GM03348 (cell line): ENCODE results near the gene GMNN.
"Not testable (repeated sequence)": the region's sequence is repeated elsewhere in the genome, so short reads cannot be mapped to it uniquely, and the experiment has no call there.

Experiments used
- DNase-seq: peaks from one replicate; pipeline ENCODE4 v3.0.0; 2012; ENCODE audit warnings: low spot score

GMNN gene

GRCh38 chr6:24761851-24762250, 12.9 kb upstream of the GMNN start:
- no peak for DNase-seq

- DNase-seq = no peak
Observed at GRCh38 chr6:24763578-24763977, 11.2 kb upstream of the GMNN start.

DNA sequence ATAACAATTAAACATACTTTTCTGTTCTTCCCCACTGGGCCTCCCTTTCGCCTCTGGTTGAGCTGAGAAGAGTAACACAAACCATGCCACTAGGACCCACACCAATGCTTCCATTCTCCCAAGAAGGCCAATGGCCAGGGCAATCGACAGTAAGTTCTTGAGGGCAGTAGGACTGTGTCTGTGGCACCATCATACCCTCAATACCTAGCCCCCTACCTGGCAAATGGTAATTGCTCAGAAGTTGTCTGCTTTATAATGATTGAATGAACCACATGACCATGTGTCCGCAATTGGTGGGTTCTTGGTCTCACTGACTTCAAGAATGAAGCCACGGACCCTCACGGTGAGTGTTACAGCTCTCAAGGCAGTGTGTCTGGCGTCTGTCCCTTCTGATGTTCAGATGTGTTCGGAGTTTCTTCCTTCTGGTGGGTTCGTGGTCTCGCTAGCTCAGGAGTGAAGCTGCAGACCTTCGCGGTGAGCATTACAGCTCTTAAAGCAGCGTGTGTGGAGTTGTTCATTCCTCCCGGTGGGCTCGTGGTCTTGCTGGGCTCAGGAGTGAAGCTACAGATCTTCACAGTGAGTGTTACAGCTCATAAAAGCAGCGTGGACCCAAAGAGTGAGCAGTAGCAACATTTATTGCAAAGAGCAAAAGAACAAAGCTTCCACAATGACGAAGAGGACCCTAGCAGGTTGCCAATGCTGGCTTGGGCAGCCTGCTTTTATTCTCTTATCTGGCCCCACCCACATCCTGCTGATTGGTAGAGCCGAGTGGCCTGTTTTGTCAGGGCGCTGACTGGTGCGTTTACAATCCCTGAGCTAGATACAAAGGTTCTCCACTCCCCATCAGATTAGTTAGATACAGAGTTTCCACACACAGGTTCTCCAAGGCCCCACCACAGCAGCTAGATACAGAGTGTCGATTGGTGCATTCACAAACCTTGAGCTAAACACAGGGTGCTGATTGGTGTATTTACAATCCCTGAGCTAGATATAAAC, 9.6 kb upstream of the GMNN start:
- DNase-seq = not testable (repeated sequence)

DNA sequence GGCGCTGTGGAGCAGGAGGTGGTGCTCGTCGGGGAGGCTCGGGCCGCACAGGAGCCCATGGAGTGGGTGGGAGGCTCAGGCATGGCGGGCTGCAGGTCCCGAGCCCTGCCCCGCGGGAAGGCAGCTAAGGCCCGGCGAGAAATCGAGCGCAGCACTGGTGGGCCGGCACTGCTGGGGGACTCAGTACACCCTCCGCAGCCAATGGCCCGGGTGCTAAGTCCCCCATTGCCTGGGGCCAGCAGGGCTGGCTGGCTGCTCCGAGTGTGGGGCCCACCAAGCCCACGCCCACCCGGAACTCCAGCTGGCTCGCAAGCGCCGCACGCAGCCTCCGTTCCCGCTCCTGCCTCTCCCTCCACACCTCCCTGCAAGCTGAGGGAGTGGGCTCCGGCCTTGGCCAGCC, 8.8 kb upstream of the GMNN start:
- DNase-seq = not testable (repeated sequence)

- peak; percentile 70 for DNase-seq
Observed at GRCh38 chr6:24766680-24767462, 7.9 kb upstream of the GMNN start.

DNA sequence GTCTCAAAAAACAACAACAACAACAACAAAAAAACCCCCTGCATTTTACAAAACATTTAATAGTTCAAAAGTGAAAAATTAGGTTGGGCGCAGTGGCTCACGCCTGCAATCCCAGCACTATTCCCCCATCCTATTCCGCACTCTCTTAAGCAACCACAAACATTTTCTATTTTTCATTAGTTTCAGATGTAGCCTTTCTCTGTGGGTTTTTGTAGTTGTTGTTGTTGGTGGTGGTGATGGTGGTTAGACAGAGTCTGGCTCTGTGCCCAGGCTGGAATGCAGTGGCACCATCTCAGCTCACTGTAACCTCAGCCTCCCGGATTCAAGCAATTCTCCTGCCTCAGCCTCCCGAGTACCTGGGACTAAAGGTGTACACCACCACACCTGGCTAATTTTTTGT, 6.4 kb upstream of the GMNN start:
- DNase-seq = no peak

- peak; percentile 58 for DNase-seq
Observed at GRCh38 chr6:24775520-24776058, 852 bp downstream of the GMNN start.

DNA sequence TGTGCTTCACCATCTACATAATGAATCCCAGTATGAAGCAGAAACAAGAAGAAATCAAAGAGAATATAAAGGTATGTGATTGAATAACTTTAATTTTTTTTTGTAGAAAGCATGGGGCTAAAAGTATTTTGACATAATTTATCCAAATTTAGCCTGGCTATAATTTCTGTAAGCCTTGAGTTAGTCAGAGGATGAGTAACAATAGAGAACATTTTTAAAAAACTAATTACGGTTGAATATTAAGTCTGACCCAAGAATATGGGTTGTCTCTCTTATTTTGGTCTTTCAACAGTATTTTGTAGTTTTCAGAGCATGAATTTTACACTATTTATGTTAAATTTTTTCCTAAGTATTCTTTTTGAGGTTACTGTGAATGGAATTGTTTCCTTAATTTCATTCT, 2.5 kb downstream of the GMNN start:
- peak; percentile 21 for DNase-seq

- DNase-seq = no peak
Observed at GRCh38 chr6:24778121-24778520, 3.4 kb downstream of the GMNN start.

- no peak for DNase-seq
Observed at GRCh38 chr6:24778878-24779277, 4.1 kb downstream of the GMNN start.

GRCh38 chr6:24779416-24780016, 4.8 kb downstream of the GMNN start:
- DNase-seq = no peak

- DNase-seq = no peak
Observed at GRCh38 chr6:24780206-24780605, 5.5 kb downstream of the GMNN start.

DNA sequence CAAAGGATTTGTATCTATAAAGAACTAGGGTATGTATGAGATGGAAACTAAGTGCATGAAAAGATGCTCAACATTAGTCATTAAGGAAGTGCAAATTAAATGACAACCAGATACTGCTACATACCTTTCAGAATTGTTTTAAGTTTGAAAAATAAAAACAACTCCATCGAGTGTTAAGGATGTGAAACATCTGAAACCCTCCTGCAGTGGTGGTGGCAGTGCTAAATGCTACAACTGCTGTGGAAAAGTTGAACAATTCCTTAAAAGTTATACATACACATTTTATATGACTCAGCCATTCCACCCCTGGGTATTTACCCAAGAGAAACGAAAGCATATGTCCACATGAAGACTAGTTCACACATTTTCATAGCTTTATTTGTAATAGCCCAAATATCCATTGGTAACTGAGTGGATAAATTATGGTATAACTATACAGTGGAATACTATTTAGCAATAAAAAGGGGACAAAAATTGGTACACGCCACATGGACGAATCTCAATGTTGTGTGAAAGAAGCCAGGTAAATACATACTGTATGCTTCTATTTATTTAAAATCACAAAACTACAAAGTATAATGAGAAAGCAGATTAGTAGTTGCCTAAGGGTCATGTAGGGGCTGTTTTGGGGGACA, 13.4 kb downstream of the GMNN start:
- DNase-seq = no peak

GRCh38 chr6:24795106-24795505, 20.4 kb downstream of the GMNN start:
- no peak for DNase-seq

GRCh38 chr6:24796616-24797290, 22.0 kb downstream of the GMNN start:
- DNase-seq = no peak

DNA sequence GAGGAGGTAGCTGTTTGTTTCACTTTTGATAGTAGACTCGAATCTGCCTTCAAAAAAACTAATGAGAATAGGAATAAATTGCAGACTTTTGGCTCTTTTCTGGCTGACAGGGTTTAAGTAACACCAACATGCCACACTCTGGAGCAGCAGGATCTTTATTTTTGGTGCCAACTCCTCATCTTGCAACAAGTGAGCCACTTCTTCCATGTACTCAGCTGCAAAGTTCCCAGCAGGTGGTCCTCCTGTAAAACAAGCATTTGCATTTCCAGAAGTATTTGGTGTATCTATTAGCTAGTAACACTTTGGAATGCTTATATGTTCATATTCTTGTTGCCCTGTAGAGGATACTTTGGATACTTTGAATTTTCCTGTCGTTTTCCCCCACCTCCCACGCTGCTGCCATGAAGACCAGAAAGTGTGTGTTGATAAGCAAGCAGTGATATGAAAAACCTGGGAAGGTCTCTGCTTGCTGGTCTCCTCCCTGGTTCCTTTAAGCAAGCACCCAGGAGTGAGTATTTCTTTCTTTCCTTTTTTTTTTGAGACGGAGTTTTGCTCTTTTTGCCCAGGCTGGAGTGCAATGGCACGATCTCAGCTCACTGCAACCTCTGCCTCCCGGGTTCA, 23.0 kb downstream of the GMNN start:
- no peak for DNase-seq

DNA sequence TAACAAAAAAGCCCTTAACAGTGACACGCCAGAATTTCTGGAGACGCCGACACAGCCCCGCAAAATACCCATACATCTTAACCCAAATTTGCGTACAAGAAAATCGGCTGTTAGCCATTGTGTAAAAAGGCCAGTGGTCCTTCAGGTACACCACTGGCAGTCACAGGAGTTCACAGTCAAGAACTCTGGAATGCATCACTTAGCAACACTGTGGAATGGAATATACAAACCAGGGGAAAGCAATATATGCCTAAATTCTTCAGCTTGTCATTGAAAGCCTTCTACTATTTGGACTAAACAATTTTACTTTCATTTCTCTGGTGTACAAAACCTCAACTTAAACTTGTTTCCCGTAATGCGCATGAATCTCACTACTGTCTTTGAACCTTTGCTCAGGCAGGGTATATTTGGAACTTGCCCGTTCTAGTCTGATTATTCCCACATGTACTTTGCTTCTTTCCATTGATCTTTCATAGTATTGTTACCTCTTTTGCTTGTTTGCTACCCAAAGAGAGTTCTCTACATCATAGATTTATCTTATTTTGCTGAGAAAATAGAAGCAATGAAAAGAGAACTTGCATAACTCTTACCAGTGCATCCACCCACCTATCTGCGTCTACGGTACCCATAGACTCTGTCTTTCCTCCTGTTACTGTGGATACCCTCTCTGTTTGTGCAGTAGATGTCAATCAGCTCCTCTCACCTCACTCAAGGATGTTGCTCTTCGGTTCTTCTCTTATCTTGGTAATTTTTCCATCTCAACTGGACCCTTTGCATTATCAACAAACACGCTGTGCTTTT, 24.2 kb downstream of the GMNN start, which contains the start of gene ARMH2:
ARMH2 (minus strand) TSS at position 178 of the 801 bp plus-strand sequence; CDS start at position 118, 60 bp downstream.
- DNase-seq = no peak

DNA sequence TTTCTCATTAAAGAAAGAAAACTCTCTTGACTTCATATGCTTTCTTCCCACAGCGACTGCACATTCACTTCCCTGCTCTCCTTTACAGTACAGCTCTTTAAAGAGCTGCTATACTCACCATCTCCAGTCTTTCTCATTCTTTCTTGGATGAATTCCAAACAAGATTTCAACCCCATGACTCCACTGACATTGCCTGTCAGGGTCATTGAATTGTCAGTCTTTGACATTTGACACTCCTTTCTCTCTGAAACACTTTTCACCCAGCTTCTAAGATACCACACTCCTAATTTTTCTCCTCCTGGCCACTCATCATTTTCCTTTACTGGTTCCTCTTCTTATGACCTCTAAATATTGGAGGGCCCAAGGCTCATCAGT, 24.8 kb downstream of the GMNN start:
- DNase-seq = no peak

DNA sequence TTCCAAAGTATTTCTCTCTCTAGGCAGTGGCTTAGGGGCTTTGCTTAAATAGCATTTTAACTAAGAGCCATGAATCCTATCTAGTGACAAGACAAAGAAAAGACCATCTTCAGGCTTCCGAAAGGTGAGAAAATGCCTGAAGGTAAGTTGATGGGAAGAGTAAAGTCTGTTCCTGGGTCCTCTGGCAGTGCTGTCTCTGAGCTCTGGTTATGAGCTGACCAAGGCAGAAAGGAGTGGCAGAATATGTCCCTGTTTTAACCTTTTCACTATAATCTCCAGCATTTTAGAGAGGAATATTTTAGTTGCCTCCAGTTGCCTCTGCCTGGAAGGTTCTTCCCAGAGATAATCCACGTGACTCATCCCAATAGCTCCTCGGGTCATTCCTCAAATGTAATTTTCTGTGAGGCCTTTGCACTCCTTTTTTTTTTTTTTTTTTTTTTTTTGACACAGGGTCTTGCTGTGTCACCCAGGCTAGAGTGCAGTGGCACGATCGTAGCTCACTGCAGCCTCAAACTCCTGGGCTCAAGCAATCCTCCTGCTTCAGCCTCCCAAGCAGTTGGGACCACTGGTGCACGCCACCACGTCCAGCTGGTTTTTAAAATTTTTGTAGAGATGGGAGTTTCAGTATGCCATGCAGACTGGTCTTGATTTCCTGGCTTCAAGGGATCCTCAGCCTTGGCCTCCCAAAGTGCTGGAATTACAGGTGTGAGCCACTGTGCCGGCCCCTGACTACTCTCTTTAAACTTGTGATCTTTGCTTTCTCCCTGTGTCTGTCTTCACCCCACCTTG, 27.7 kb downstream of the GMNN start:
- peak; percentile 36 for DNase-seq
